NCI-H524 treated with DMSO at 0.1 percent for 48 hours (cell line): ENCODE measurements around the gene LELP1.
"Not testable (repeated sequence)": the region's sequence is repeated elsewhere in the genome, so short reads cannot be mapped to it uniquely, and the experiment has no call there.

Experiments
- DNase-seq: peaks from one replicate; lab custom pipeline; 2025; lab: John Stamatoyannopoulos, UW

The LELP1 gene

GRCh38 chr1:153203130-153203529 is at the start of gene LELP1:
LELP1 (plus strand) TSS chr1:153203430; CDS start chr1:153204708, 1,278 bp downstream.
- DNase-seq, result no peak

GRCh38 chr1:153155541-153155940 is 47.7 kb upstream of the LELP1 start:
- DNase-seq, result no peak

GRCh38 chr1:153168686-153169085 is 34.5 kb upstream of the LELP1 start:
- DNase-seq, result no peak

GRCh38 chr1:153174624-153175023 is 28.6 kb upstream of the LELP1 start:
- DNase-seq, result no peak

GRCh38 chr1:153178922-153179321 is 24.3 kb upstream of the LELP1 start:
- no peak for DNase-seq

GRCh38 chr1:153180556-153180955 is 22.7 kb upstream of the LELP1 start:
- DNase-seq, result no peak

- DNase-seq, result not testable (repeated sequence)
Observed at GRCh38 chr1:153188301-153188700, 14.9 kb upstream of the LELP1 start.

GRCh38 chr1:153190373-153190772 is 12.9 kb upstream of the LELP1 start:
- no peak for DNase-seq

GRCh38 chr1:153192697-153193096 is 10.5 kb upstream of the LELP1 start:
- DNase-seq, result no peak

- DNase-seq, result no peak
Observed at GRCh38 chr1:153194331-153195050, 8.7 kb upstream of the LELP1 start.

- DNase-seq, result no peak
Observed at GRCh38 chr1:153195216-153195615, 8.0 kb upstream of the LELP1 start.

- no peak for DNase-seq
Observed at GRCh38 chr1:153202006-153202405, 1.2 kb upstream of the LELP1 start.

GRCh38 chr1:153206631-153207030 is 3.4 kb downstream of the LELP1 start:
- no peak for DNase-seq

- no peak for DNase-seq
Observed at GRCh38 chr1:153210206-153210605, 7.0 kb downstream of the LELP1 start.

- no peak for DNase-seq
Observed at GRCh38 chr1:153212201-153212600, 9.0 kb downstream of the LELP1 start.

- DNase-seq, result no peak
Observed at GRCh38 chr1:153213519-153213918, 10.3 kb downstream of the LELP1 start.

- no peak for DNase-seq
Observed at GRCh38 chr1:153217212-153217611, 14.0 kb downstream of the LELP1 start, which contains the start of gene PRR9. PRR9 (plus strand) TSS chr1:153217584; CDS start chr1:153218145, 561 bp downstream.

- no peak for DNase-seq
Observed at GRCh38 chr1:153217744-153218416, 14.7 kb downstream of the LELP1 start.

GRCh38 chr1:153220606-153221303 is 17.5 kb downstream of the LELP1 start:
- DNase-seq, result no peak

GRCh38 chr1:153223040-153223891 is 20.0 kb downstream of the LELP1 start:
- DNase-seq, result not testable (repeated sequence)

GRCh38 chr1:153227810-153228209 is 24.6 kb downstream of the LELP1 start:
- no peak for DNase-seq

- DNase-seq, result no peak
Observed at GRCh38 chr1:153228491-153228890, 25.3 kb downstream of the LELP1 start.
